ENCODE measurements around the gene RCSD1. TPM values are rescaled to one million over a fixed set of nuclear protein-coding genes. Genes with fewer than 3 reads are reported as not detected.

Gene RCSD1, protein sequence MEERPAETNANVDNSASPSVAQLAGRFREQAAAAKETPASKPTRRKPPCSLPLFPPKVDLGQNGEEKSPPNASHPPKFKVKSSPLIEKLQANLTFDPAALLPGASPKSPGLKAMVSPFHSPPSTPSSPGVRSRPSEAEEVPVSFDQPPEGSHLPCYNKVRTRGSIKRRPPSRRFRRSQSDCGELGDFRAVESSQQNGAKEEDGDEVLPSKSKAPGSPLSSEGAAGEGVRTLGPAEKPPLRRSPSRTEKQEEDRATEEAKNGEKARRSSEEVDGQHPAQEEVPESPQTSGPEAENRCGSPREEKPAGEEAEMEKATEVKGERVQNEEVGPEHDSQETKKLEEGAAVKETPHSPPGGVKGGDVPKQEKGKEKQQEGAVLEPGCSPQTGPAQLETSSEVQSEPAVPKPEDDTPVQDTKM
- total RNA-seq (2014; rRNA removed; shearing (Covaris generic)): 1.3 and 2.3 TPM in 2 replicates

DNA sequence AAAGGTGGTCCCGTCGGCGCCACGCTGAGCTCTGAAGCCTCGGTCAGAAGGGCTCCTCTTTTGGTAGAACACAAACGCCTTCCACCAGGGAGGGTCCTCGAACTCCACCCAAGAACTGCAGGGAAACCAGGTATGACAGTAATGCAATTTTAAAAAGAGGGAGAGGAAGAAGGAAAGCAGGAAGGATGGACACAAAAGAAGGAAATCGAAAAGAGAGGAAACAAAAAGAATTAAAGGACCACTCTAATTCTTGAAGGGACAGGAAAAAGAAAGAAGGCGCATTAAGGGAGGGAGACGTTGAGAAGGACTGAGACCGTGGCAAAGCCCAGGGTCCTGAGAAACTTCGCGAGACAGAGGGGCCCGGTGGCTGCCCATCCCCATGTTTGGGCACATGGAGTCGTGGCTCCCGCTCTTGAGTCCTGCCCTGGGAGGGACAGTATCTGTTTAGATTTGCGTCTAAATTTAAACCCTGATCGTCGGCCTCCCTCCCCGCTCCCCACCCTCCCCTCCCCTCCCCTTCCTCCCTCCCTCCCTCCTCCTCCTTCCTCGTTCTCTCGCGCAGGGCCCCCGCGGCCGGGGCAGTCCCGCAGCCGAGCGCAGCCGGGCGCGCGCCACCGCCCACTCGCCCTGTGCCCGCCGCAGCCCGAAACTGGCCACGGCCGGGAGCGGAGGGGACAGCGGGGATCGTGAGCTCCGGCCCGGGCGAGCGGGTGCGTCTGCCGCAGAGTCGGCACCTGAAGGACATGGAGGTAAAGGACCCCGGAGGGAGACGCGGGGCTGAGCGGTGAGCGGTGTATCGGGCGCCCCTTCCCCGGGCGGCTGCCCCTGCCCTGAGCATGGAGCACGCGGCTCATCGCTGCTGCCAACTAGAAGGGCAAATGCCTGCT lies at the start of gene RCSD1:
Gene RCSD1 (plus strand): TSS at position 552 of the 887 bp plus-strand sequence. CDS start 192 bp downstream, at position 744.
- no peaks in the 10 kb centered on the region for H3K9me3 ChIP-seq (replicated peaks)
- no peak within 1 kb of the TSS for H3K27ac ChIP-seq
- no peaks in the 10 kb centered on the region; the same call in 1 of the 2 replicates for H3K4me1 ChIP-seq (replicated peaks)
- peak within 1 kb of the TSS; percentile 27 for H3K4me3 ChIP-seq
- DNase-seq (ENCODE audit: low read depth in 1 of 2, low spot score in 2 of 2): no peak
- H3K27me3 ChIP-seq (replicated peaks): peaks cover 15% of the 10 kb centered on the region
- H3K36me3 ChIP-seq: no peaks in the 10 kb centered on the region

DNA sequence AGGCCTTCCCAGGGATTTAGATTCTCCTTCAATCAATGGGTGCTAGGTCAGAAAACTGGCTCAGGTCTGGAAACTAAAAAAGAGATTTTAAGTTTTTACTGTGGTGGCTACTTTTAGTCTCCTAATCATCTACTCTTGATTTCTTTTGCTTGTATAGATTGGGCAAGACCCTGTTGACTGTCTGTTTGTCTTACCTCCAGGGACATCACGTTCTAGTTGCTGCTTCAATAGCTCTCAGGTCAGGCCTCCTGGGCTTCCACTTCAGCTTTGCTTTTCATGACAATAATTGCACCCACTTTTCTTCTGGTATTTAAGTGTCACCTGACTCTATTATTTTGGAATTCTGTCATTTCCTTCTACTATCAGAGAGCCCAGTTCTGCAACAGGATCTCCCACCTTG lies 48.0 kb upstream of the RCSD1 start:
- Histone ChIP-seq H3K4me3 (no peak overlapping the region), H3K36me3 (no peaks in the 10 kb centered on the region), H3K9me3 (replicated peaks) (no peaks in the 10 kb centered on the region), H3K4me1 (replicated peaks) (no peaks in the 10 kb centered on the region), H3K27me3 (replicated peaks) (peaks cover 3% of the 10 kb centered on the region; the same call in 1 of the 2 replicates), H3K27ac (no peak overlapping the region)
- no peak for DNase-seq (ENCODE audit: low read depth in 1 of 2, low spot score in 2 of 2)

DNA sequence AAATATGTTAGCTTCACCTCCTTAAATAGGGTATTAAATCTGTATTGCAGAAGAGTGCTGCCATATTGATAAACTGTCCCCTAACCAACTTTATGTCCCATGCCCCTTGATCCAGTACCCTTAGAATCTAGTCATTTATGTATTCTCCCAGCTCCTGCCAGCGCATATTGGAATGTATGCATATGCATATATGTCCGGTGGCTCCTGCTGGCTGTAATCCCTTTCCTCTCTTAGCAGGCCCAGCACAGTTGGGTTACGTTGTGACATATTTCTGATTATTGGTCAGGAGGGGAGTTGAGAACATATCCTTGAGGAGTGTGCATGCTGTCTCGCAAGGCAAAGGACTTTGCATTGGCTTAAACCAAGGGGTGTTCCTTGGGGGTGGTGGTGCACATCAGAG lies 47.3 kb upstream of the RCSD1 start:
- no peaks in the 10 kb centered on the region for H3K9me3 ChIP-seq (replicated peaks)
- H3K4me3 ChIP-seq: no peak overlapping the region
- H3K4me1 ChIP-seq (replicated peaks): no peaks in the 10 kb centered on the region
- DNase-seq (ENCODE audit: low read depth in 1 of 2, low spot score in 2 of 2): no peak
- peaks cover 3% of the 10 kb centered on the region; the same call in 1 of the 2 replicates for H3K27me3 ChIP-seq (replicated peaks)
- H3K27ac ChIP-seq: no peak overlapping the region
- H3K36me3 ChIP-seq: no peaks in the 10 kb centered on the region

DNA sequence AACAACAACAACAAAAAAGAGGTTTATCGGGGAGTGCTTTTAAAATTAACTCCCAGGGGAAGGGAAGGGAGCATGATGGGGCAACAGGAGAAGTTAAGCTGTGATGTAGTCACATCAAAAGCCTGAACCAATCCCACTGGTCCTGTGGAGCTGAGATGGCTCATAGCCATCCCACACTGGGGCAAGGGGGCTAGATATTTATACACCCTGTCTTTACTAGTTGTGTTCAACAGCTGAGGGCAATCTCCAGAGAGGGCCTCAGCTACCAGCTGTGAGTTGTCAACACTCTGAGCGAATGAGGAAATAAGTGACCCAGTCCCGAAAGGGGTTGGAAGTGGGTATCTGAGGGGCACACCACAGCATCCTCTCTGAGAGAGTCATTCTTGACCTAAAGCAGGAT lies 45.5 kb upstream of the RCSD1 start:
- DNase-seq (ENCODE audit: low read depth in 1 of 2, low spot score in 2 of 2): no peak
- Histone ChIP-seq H3K27ac (no peak overlapping the region), H3K36me3 (no peaks in the 10 kb centered on the region), H3K4me3 (no peak overlapping the region), H3K9me3 (replicated peaks) (no peaks in the 10 kb centered on the region), H3K27me3 (replicated peaks) (peaks cover 3% of the 10 kb centered on the region; the same call in 1 of the 2 replicates), H3K4me1 (replicated peaks) (no peaks in the 10 kb centered on the region)

DNA sequence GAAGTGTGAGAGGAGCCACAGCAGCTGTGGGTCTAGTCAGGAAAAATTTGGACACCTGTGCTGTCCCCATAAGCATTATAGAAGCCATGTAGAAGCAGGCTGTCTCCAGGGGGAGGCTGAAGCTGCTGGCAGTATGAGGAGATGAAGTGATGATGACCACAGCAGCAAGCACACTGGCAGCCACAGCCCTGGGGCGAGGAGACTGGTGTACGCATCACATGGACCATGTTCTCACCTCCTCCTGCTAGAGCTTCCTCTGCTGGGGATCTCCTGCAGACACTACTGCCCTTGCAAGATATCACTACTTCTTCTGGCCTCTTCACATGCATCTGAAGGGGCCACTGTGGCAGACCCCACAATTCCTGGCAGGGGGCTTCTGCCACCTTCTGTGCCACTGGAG lies 42.7 kb upstream of the RCSD1 start:
- H3K9me3 ChIP-seq (replicated peaks): no peaks in the 10 kb centered on the region
- no peaks in the 10 kb centered on the region for H3K36me3 ChIP-seq
- no peak overlapping the region for H3K27ac ChIP-seq
- no peaks in the 10 kb centered on the region for H3K4me1 ChIP-seq (replicated peaks)
- DNase-seq (ENCODE audit: low read depth in 1 of 2, low spot score in 2 of 2): no peak
- H3K4me3 ChIP-seq: no peak overlapping the region
- H3K27me3 ChIP-seq (replicated peaks): no peaks in the 10 kb centered on the region

DNA sequence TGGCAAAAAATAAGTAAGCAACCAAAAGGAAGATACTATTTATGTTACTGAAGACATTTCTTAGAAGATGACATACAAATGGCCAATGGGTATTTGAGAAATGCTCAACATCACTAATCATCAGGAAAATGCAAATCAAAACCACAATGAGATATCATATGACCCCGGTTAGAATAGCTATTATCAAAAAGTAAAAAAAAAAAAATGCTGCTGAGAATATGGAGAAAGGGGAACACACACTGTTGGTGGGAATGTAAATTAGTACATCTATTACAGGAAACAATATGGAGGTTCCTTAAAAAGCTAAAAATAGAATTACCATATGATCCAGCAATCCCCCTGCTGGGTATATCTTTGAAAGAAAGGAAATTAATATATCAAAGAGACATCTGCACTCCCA lies 42.2 kb upstream of the RCSD1 start:
- H3K27me3 ChIP-seq (replicated peaks): no peaks in the 10 kb centered on the region
- no peak overlapping the region for H3K4me3 ChIP-seq
- no peaks in the 10 kb centered on the region for H3K36me3 ChIP-seq
- no peaks in the 10 kb centered on the region for H3K4me1 ChIP-seq (replicated peaks)
- H3K9me3 ChIP-seq (replicated peaks): no peaks in the 10 kb centered on the region
- no peak overlapping the region for H3K27ac ChIP-seq
- DNase-seq (ENCODE audit: low read depth in 1 of 2, low spot score in 2 of 2): no peak

DNA sequence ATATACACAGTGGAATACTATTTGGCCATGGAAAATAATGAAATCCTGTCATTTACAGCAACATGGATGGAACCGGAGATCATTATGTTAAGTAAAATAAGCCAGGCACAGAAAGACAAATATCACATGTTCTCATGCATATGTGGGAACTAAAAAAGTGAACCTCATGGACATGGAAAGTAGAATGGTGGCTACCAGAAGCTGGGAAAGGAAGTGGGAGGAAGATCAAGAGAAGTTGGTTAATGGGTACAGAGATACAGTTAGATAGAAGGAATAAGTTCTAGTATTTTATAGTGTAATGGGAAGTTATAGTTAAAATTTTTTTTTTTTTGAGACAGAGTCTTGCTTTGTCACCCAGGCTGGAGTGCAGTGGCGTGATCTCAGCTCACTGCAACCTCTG lies 41.7 kb upstream of the RCSD1 start:
- Histone ChIP-seq H3K27ac (no peak overlapping the region), H3K27me3 (replicated peaks) (no peaks in the 10 kb centered on the region; the same call in 1 of the 2 replicates), H3K4me3 (no peak overlapping the region), H3K9me3 (replicated peaks) (no peaks in the 10 kb centered on the region), H3K4me1 (replicated peaks) (no peaks in the 10 kb centered on the region), H3K36me3 (no peaks in the 10 kb centered on the region)
- no peak for DNase-seq (ENCODE audit: low read depth in 1 of 2, low spot score in 2 of 2)

DNA sequence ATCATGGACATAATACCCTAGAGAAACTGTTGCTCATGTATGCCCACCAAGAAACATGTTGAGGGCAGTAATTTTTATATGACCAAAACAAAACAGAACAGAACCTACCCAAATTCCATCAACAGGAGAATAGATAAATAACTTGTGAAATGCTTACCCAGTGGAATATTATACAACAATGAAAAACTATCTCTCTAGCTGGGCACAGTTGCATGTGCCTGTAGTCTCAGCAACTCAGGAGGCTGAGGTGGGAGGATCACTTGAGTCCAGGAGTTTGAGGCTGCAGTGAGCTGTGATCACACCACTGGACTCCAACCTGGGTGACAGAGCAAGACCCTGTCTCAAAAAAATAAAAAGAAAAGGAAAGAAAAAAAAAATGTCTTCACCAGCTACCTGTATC lies 37.6 kb upstream of the RCSD1 start:
- no peak overlapping the region for H3K27ac ChIP-seq
- H3K36me3 ChIP-seq: no peaks in the 10 kb centered on the region
- no peak overlapping the region for H3K4me3 ChIP-seq
- no peak for DNase-seq (ENCODE audit: low read depth in 1 of 2, low spot score in 2 of 2)
- no peaks in the 10 kb centered on the region for H3K9me3 ChIP-seq (replicated peaks)
- H3K27me3 ChIP-seq (replicated peaks): peaks cover 9% of the 10 kb centered on the region
- H3K4me1 ChIP-seq (replicated peaks): no peaks in the 10 kb centered on the region

DNA sequence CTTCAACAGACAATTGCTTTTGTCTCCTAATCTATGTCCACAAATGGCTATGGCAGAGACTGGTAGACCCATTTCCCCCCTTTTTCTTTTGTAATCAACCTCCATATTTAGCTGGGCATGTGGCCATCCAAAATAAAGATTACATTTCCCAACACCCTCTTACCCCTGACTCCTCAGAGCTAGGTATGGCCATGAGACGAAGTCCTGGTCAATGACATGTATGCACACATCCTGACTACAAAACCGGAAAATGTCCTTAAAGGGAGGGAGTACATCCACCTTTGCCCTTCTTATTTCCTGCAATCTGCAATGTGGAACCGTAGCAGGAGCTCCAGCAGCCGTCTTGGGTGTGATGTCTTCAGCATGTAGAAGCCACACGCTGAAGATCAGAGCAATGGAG lies 36.2 kb upstream of the RCSD1 start:
- no peaks in the 10 kb centered on the region for H3K4me1 ChIP-seq (replicated peaks)
- no peak for DNase-seq (ENCODE audit: low read depth in 1 of 2, low spot score in 2 of 2)

DNA sequence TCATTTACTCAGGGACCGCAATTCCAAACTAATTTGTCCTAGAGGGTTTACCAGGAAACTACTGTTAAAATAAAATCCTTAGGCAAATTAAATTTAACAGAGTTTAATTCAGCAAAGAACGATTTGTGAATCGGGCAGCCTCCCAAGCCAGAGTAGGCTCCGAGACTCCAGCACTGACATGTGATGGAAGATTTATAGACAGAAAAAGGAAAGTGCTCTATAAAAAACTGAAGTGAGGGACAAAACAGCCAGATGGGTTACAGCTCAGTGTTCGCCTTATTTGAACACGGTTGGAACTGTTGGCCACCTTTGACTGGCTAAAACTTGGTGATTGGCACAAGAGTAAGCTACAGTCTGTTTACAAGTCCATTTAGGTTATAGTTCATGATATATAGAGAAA lies 35.2 kb upstream of the RCSD1 start:
- no peak for DNase-seq (ENCODE audit: low read depth in 1 of 2, low spot score in 2 of 2)
- H3K36me3 ChIP-seq: no peaks in the 10 kb centered on the region
- H3K4me1 ChIP-seq (replicated peaks): no peaks in the 10 kb centered on the region

More for the DNA sequence above, 36.2 kb upstream of the RCSD1 start:
- no peaks in the 10 kb centered on the region for H3K9me3 ChIP-seq (replicated peaks)
- no peak overlapping the region for H3K27ac ChIP-seq
- no peak overlapping the region for H3K4me3 ChIP-seq
- peaks cover 9% of the 10 kb centered on the region for H3K27me3 ChIP-seq (replicated peaks)
- H3K36me3 ChIP-seq: no peaks in the 10 kb centered on the region

DNA sequence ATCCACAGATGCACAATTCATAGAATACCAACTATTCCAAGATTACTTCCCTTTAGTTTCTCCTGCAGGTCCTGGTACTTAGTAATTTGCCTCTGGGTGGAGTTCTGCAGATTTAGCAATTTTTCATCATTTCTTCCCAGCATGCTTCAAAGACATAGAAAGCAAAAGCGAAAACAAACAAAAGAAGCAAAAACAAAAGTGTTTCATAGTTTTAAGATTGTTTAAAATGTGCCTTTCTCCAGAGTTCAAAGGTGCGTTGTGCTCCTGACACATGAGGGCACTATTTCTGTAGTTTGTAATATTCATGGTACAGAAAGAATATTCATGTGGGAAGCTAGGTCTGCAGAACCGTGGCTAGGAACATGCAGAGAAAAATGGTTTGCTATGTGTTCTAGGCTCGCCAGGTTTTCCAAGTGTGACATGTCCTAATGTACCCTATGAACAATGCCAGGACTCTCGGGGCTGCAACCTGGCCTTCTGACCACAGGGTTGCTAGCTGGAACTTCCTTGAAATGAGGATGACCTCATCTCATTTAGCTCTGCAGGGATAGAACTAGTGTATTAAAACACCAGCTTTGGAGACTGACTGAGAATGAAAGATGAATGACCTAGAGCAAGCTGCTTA lies 30.0 kb upstream of the RCSD1 start:
- Histone ChIP-seq H3K4me1 (replicated peaks) (no peaks in the 10 kb centered on the region), H3K9me3 (replicated peaks) (no peaks in the 10 kb centered on the region), H3K4me3 (no peak overlapping the region), H3K27ac (no peak overlapping the region), H3K36me3 (no peaks in the 10 kb centered on the region), H3K27me3 (replicated peaks) (0 out of 2 replicates have a peak, but pooled peaks cover 4% of the 10 kb centered on the region)
- peak in 1 of 2 experiments; percentile 35 for DNase-seq (ENCODE audit: low read depth in 1 of 2, low spot score in 2 of 2)

More for the DNA sequence above, 35.2 kb upstream of the RCSD1 start:
- Histone ChIP-seq H3K9me3 (replicated peaks) (no peaks in the 10 kb centered on the region), H3K27ac (no peak overlapping the region), H3K4me3 (no peak overlapping the region), H3K27me3 (replicated peaks) (peaks cover 9% of the 10 kb centered on the region)

DNA sequence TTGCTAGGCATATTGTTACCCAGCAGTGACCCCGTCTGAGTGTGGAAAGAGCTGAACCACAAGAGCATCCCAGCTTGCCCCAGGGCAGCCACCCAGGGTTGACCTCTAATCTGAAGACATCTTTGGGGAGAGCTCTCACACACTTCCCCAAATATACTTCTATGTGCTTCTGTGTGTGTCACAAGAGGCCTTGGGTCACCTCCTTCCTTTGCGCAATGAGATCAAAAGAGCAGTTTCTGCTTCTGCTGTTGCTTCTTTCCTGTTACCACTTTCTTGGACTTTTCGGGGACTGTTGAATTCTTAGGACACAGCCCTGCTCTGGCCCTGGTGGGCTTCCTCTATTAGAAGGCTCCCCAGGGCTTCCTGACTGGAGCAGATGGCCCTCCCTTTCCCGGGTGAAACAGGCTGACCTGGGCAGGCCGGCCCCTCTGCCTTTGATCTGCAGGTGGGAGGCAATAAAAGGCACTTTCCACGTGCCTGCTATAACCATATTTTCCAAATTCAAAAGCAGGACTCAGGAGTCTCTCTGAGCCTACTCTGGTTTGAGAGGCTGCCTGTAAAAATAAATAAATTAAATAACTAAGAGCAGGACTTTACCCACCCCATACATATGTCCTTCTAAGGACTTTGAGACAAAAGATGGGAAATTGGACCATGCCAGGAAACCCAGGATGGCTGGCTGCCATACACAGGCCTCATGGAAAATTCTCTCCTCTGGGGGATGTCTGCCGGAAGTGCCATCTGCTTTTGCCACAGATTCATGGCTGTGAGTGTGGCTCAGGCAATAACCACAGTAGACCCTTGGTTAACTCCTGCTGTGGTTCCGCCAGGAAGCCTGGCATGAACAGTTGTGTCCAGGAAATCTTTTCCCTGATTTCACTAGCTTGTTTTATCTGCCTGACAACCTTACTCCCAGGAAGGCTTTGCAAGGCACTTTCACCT lies 28.3 kb upstream of the RCSD1 start:
- Histone ChIP-seq H3K4me1 (replicated peaks) (no peaks in the 10 kb centered on the region), H3K27ac (no peak overlapping the region), H3K9me3 (replicated peaks) (no peaks in the 10 kb centered on the region), H3K36me3 (no peaks in the 10 kb centered on the region), H3K4me3 (no peak overlapping the region), H3K27me3 (replicated peaks) (no peaks in the 10 kb centered on the region)
- no peak for DNase-seq (ENCODE audit: low read depth in 1 of 2, low spot score in 2 of 2)

DNA sequence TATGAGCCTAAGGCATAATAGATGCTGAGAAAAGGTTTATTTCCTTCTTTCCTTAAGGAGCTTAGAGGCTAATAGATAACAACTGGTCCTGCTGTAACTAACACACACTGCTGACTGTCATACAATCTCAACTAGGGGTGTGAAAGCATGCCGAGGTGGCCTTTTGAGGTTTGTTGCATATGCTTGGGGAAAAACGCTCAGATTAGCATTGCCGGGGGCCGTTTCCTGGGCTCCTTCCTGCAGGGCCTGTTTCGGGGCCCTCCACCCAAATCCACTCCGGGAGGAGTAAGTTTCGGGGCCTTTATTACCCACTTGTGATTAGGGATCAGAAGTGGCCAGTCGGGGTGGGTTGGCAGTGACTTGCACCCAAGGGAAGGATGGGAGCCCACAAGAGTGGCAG lies 27.2 kb upstream of the RCSD1 start:
- DNase-seq (ENCODE audit: low read depth in 1 of 2, low spot score in 2 of 2): no peak
- Histone ChIP-seq H3K4me3 (no peak overlapping the region), H3K9me3 (replicated peaks) (0 out of 2 replicates have a peak, but pooled peaks cover 5% of the 10 kb centered on the region), H3K36me3 (no peaks in the 10 kb centered on the region), H3K27ac (no peak overlapping the region), H3K27me3 (replicated peaks) (no peaks in the 10 kb centered on the region), H3K4me1 (replicated peaks) (no peaks in the 10 kb centered on the region)
